CD1c-positive myeloid dendritic cell (primary cell): ENCODE data around the gene BPIFA2.
"Not testable (repeated sequence)": the region's sequence is repeated elsewhere in the genome, so short reads cannot be mapped to it uniquely, and the experiment has no call there.

Experiments
- DNase-seq: peaks from one replicate; pipeline ENCODE4 v3.0.0-alpha.2; 2016; ENCODE audit errors: extremely low spot score

BPIFA2 gene, protein sequence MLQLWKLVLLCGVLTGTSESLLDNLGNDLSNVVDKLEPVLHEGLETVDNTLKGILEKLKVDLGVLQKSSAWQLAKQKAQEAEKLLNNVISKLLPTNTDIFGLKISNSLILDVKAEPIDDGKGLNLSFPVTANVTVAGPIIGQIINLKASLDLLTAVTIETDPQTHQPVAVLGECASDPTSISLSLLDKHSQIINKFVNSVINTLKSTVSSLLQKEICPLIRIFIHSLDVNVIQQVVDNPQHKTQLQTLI

DNA sequence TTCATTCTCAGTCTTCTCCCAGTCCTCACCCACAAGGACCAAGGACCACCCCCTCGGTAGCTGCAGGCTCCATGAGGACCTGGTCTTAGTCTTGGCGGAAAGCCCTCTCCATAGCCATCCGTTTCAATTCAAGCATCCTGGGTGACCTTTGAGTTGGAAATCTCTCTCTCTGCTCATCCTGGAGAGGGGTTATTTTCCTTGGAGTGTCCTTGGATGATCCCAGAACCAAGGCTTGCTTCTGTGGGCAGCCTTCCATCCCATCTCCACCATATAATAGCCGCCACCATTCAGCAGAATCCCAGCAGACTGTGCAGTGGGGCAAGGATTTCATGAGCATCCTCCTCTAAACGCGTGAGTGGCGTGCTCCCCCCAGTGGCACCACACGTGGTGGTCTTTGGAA lies at the start of gene BPIFA2:
TSS of gene BPIFA2 (plus strand) at position 301 of the 400 bp plus-strand sequence. CDS start 987 bp downstream, outside the sequence.
- DNase-seq = no peak

DNA sequence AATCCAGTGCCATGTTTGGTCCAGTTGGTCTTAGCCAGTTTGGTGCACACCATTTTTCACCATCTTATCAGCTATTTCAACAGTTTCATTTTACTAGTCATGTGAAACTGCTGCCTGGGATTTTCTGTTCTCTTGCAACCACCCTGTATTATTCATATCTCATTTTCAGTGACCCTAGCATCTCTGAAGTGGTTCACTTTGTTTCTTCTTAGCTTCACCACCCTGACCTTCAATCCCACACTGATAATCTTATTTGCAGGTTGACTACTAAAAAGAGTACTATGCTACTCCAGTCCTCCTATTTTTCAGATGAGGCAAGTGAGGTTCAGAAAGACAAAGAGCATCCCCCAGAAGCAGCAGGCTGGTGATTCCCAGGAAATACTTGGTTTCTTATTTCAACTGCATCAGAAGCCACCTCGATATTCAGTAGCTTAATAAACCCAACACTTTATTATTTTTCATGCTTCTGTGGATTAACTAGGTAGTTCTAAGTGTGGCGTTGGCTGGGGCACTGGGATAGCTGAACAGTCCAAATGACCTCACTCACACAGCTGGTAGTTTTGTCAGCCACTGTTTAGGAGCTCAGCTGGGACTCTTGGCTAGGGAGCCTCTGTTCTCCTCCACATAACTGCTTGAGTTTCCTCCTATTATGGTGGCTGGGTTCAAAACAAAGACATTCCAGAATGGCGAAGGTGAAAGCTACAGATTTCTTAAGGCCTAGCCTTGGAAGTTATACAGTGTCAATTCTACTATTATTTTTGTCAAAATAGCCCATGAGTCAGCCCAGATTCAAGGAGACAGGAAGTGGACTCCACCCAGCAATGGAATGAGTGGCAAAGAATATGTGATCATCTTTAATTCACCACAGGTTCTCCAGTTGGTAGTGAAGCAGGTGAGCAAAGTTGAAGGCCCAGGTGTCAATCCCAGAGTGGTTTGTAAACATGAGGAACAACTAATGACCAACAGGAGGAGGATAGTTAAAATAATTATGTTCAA lies 47.9 kb upstream of the BPIFA2 start:
- DNase-seq = no peak

DNA sequence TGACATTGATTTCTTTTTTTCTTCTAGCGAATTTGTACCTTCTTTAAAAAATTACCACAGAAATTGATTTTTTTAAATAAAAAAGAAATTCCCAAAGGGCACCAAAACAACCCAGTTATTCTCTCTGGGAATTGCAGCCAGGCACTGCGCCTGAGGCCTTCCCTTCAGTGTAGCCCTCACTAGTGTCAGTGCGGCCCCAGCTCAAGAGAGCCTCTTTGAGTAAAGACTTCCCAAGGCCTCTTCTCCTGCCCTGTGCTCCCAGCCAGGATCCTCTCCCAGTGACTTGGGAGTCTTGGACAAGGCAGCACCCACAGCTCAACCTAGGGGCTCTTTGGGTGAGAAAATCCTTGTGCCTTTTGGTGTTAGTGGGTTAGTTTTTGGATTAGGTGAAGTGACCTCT lies 47.0 kb upstream of the BPIFA2 start:
- DNase-seq = no peak

DNA sequence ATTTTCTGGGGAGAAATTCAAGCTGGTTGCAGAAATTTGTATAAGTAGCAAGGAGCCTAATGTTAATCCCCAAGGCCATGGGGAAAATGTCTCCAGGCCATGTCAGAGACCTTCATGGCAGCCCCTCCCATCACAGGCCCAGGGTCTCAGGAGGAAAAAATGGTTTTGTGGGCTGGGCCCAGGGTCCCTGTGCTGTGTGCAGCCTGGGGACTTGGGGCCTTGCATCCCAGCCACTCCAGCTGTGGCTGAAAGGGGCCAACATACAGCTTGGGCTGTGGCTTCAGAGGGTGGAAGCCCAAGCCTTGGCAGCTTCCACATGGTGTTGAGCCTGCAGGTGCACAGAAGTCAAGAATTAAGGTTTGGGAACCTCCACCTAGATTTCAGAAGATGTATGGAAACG lies 45.7 kb upstream of the BPIFA2 start:
- not testable (repeated sequence) for DNase-seq

DNA sequence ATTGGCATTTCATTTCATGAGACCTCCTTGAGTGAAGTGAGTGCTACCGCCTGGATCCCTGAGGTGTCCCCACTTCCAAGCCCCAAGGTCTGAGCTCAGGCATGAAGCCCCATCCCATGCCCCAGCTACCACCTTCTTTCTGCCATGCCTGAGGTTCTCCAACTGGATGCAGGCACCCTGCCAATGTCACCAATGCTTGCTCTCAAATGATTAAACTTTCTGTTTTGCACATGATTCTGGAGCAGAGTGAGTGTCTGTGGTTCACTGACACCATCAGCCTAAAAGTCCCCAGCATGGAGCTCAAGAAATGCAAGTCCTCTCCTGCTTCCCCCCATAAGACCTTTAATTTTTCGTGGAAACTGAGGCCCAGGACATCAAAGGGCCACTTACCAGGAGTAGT lies 43.7 kb upstream of the BPIFA2 start:
- DNase-seq = no peak

DNA sequence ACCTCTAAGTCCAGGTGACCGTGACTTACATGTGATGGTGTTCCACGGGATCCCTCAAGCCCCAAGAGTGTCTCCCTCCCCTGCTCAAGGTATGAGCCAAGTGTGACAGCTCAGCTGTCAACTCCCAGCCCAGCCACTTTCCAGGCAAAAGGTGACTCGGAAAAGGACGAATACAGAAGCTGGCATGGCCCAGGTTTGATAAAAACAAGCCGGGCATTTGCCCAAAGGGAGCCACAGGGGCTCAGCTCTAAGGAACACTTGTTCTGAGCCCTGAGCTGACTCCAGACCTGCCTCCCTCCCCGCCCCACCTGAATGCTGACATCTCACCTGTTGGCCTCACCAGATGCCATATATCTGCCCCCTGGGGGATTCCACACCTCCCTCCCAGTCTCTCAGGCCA lies 43.0 kb upstream of the BPIFA2 start:
- no peak for DNase-seq

DNA sequence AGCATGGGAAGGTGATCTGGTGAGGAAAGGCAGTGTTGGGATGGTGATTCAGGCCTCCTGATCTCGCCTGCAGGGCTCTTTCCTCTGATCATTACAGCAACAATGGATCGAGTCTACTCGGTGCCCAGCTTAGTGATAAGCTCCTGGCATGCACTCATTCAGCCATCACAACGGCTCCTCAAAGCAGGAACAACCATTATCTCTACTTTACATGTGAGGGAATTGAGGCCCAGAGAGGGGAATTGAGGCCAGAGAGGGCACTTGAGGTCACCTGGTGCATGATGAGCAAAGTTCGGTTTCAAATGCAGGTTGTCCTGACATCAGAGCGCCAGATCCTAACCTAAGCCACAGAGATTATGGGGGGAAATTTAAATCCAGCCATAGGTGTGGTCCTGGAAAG lies 42.0 kb upstream of the BPIFA2 start:
- DNase-seq = no peak

DNA sequence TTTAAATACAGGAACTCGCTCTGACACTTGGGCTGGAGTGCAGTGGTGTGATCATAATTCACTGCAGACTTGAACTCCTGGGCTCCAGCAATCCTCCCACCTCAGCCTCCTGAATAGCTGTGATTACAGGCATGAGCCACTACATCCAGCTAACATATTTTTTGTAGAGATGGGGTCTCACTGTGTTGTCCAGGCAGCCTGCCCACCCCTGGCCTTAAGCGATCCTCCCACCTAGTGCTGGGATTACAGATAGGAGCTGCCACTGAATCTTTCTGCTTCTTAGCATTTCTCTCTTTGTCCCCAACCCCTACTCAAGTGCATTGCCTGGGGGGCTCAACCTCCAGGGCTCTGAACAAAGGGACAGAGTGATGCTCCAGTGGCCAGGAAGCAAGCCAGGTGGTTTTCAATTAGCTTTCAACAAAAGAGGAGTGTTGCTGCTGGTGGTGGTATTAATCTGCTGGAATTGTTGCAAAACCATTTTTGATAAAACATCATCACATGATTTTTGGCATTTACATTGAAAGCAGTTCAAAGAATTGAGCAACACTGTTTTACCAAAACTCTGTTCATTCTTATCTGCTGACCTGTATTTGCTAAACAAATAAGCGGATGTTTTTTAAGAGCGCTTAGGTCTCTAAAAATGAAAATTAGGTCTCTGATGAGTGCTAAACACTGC lies 40.4 kb upstream of the BPIFA2 start:
- no peak for DNase-seq

DNA sequence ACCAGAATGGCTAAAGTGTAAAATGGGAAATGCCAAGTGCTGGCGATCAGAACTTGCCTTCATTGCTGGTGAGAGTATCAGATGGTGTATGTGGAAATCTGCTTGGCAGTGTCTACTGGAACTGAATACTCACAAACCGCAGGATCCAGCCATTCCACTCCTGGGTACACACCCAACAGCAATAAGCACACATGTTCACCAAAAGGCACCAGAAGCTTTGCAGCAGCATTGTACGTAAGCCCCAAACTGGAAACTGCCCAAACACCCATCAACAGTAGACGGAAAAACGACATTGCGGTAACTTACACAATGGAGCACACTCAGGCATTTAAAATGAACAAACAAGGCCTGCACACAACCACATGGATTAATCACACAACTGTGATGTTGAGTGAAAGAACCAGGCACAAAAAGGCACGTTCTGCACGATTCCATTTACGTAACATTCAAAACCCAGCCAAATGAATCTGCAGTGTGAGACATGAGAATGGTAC lies 37.3 kb upstream of the BPIFA2 start:
- no peak for DNase-seq

DNA sequence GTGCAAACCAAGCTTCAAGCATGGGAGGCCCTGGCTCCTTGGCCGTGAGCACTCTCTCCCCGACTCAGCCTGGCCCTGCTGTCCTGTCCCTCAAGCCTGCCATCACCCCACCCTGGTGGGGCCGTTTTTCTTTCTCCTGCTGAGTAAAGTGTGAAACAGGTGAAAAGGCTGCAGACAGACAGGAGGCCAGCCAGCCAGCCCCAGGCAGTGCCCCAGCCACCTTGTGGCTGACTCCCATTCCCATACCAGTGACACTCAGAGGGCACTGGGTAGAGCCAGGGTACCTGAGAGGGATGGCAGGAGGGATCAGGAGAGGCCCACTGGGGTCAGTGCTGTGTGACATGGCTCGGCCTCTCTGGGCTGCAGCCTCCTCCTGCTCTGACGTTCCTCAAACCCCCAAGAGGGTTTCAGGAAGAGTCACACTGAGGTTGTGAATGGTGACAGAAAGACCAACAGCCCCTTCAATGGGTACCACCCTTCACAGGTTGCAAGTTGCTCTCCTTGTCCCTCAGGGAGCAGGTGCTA lies 35.9 kb upstream of the BPIFA2 start:
- DNase-seq = no peak

DNA sequence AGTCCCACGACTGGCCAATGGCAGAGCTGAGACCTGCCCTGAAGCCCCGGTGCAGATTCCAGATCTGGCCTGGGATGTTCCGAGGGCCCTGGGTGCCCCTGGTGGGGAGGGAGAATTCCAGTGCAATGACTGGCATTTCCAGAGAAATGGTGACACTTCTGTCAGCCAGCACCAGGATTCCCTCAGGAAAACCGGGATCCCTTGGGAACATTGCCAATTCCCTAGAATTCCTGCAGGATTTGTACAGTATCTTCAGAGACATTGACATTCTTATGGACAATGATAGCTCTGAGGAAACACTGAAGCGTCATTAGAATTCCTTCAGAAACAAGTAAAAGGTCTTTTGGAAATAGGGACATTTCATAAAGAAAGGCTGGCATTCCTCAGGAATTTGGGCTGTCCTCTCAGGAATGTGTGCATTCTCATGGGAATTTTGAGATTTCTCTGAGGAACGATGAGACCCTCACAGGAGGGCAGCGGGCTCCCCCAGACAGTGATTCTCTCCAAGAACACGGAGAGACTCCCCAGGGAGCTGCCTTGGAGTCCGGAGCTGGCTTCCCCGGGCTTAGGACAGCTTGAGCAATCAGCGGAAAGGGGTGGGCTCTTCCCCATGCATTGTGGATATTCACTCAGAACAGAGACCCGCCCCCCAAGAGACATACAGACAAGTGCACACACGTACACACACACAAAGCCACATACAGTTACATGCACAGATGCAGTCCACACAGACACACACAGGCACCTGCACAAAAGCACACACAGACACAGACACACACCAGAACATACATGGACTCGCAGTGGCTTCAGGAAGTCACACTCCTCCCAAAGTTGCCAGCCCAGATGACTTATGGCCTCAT lies 35.2 kb upstream of the BPIFA2 start:
- DNase-seq = no peak

DNA sequence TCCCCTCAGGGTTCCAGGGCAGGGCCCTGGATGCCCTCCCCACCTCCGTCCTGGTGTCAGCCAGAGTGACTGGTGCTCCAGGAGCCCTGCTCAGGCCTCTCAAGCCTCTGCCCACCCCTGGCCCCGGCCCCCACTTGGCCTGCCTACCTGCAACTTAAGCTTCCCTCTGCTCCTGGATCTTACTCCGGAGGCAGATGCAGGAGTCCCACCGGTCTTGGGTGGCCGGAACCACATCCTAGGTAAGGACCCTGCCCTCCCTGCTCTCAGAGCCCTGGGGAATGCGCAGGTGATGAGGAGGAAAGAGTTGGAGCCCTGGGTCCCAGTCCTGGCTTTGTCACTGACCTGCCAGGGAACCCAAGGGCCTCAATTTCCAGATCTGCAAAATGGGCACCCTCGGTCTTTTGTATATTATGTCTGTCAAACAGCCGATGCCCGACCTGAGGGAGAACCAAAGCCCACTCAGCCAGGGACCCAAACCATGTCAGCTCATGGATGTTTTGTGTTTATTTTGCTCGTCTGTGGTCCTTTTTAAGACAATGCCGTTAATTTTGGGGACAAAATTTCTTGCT lies 34.5 kb upstream of the BPIFA2 start:
- DNase-seq = no peak

DNA sequence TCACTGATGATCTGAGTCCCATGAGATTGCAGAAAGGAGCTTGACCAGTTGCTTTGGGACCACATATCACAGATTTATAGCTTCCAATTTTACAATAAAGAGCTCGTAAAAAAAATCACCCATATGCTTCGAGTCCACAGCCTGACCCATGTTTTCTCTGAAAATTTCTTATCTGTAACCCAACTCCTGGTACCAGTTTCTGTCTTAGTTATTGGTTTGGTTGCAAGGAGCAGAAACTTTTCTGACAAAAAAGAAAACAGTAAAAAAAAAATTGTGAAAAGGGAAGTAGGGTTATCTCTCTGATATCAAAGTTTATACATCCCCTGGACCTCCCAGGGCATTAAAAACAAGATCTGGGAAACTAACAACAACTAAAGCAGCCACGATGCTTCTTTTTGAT lies 30.8 kb upstream of the BPIFA2 start:
- no peak for DNase-seq

DNA sequence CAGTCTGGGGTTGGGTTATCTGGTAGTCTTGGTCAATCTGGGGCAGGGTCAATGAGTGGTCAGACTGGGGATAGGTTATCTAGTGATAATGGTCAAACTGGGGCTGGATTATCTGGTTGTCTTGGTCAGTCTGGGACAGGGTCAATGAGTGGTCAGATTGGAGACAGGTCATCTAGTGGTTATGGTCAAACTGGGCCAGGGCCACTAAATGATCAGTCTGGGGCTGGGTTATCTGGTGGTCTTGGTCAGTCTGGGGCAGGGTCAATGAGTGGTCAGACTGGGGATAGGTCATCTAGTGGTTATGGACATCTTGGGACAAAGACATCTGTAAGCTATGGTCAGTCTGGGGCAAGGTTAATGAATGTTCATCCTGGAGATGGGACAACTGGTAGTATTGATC lies 28.5 kb upstream of the BPIFA2 start:
- no peak for DNase-seq

DNA sequence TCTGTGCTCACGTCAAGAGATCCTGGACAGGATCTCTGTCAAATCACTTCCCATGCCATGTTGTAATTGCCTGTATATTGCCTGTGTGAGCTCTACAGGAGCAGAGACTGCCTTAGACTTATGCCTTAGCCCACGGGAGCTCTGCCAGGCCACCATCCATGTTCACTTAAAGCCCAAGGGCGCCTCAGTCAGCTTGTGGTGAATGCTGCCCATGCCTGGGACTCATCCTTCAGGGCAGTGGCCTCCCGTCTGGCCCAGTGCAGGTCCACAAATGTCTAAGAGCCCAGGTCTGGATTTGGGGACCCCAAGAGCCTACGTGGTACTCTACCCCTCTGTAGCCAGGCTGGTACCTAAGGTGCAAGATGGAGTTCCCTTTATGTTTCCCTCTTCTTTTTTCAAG lies 22.4 kb upstream of the BPIFA2 start:
- no peak for DNase-seq

DNA sequence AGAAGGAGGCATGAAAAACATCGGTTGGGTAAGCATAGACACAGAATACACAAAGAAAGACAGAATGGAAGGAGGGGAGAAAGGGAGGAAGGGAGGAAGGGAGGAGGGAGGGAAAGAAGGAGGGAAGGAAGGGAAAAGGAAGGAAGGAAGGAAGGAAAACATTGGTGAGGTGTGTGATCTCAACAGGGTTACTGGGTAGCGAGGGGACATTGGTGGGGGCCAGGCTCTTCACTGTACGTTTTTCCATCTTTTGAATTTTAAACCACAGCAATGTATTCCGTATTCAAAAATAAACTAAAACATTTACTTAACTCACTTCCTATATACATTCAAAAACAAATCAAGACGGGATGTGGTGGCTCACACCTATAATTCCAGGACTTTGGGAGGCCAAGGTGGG lies 20.7 kb upstream of the BPIFA2 start:
- DNase-seq = no peak

DNA sequence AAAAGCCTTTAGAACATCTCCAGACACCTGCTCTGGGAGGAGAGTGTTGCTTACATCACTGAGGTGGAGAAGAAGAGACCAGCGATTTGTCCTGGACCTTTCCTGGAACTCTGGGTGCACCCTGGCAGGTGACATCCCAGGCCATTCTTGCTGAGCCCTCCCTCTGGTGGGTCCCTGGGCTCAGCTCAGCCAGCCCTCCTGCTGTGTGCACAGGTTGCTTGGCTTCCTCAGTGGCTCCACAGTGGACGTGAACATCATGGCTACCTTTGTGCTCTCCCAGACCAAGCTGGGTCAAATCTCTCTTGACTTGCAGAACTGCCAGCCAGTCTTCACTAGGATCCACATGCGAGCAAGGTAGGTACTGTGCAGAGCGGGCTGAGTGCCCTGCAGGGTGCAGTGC lies 19.9 kb upstream of the BPIFA2 start:
- no peak for DNase-seq

DNA sequence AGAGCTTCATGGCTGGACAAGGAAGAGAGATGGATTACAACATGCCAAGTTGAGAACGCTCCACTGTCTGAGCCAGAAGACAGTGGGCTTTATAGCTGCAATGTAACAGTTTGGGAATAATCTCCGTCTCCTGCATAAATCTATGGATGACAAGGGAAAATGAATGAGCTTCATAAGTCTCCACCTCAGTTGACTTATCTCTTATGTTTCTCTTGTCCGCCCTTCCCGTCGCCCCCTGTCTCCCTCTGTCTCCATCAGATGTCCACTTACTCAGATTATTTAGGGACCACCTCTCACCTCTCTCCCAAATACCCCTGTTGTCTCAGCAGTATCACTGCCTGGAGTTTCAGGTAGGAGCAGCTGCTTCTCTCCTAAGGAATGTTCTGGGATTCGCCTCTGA lies 13.7 kb upstream of the BPIFA2 start:
- DNase-seq = no peak

DNA sequence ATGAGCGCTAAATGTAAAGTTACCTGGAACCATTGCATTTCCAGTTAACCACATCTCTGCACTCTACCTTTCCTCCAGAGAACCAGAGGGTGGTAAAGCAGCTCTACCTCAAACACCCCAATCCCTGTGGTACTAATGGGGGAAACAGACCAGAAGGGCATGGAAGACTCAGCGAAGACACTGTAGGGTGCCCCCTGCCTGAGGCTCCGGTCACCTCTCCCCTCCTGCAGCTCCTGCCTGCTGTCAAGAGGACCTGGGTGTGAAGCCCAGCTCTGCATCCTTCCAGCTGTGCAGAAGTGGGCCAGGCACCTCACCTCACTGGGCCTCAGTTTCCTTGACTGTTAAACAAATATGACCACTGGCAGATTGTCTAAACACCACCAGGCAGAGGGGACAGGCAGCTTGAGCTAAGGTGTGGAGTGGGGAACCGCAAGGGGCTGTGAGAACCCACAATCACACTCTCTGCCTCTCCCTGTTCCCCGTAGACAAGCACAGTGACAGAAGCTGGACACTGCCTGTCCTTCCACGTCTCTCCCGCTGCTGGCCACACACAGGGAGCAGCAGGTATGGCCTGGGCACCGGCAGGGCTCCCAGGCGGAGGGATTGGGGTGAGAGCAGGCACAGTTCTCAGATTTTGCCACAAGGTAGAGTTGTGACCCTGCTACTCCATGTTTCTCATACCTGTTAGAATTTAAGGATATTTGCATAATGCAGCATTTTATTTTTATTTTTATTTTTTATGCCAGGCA lies 9.1 kb upstream of the BPIFA2 start:
- DNase-seq = no peak

DNA sequence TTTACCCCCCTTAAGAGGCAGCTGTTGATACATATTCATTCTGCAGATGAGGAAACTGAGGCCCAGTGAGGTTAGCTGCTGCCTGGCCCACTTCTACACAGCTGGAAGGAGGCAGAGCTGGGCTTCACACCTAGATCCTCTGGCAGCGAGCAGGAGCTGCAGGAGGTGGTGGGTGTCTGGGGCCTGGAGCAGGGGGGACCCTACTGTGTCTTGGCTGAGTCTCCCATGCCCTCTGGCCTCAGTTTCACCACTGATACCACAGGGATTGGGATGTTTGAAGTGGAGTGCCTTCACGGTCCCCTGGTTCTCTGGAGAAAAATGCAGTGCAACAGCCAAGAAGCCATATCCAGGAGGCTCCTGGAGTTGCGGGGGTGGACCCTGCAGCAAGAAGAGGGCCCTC lies 8.2 kb upstream of the BPIFA2 start:
- DNase-seq = no peak
